Measurements from ENCODE around the gene MXD1.
"Not testable (repeated sequence)": the region's sequence is repeated elsewhere in the genome, so short reads cannot be mapped to it uniquely, and the experiment has no call there.

Gene MXD1

DNA sequence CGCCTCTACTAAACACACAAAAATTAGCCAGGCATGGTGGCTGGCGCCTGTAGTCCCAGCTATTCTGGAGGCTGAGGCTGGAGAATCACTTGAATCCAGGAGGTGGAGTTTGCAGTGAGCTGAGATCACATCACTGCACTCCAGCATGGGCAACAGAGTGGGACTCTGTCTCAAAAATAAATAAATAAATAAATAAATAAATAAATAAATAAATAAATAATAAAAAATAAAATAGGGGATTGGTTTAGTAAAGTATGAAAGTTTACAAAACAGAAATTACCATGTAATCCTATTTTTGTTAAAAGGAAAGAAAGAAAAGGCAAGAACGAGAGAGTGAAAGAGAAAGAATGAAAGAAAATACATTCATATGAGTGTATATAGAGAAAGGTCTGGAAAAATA is 35.8 kb downstream of the MXD1 start:
- in situ Hi-C loops (cut with MboI; ENCODE audit: low sequenced_read_pairs) = not testable (repeated sequence)

DNA sequence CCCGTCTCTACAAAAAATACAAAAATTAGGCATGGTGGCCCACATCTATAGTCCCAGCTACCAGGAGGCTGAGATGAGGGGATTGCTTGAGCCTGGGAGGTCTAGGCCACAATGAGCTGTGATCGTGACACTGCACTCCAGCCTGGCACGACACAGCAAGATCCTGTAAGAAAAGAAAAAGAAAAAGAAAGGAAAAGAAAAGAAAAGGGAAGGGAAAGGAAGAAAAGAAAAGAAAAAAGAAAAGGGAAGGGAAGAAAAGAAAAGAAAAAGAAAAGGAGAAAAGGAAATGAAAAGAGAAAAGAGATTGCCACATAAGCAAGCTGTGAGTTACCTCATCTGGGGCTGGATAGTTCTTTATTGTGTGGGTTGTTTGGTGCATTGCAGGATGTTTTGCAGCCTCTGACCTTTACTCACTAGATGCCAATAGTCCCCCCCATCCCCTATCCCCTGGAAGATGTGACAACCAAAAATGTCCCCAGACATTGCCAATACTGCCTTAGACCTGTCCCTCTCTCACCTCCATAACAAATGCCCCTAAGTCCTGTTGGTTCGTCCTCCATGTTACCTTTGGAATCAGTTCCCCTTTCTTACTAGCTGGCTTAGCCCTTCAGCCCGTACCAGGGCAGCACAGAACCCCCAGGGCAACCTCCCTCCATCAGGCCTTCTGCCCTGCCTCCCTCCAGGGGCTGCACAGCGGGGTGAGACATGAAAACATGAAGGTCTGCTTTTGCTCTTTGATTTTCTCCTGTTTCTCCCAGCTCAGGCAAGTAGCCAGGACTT is 37.6 kb downstream of the MXD1 start:
- in situ Hi-C loops (cut with MboI; ENCODE audit: low sequenced_read_pairs) = no loop called here

DNA sequence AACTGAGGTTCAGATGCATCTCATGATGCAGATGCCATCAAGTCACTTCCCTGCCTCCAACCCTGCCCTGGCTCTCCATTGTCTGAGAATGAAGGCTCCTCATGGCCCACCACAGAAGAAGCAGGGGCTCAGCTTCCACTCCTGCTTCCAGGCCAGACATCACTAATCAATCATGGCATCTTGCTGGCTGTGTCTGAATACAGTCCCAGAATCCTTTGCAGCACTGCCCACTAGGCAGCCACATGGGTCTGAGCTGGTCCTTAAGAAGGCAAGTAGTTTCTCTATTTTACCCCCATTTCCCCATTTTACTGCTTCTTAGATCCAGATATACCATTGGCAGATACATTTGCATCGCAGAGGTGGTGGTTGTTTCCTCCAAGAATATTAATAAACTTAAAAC is 39.2 kb downstream of the MXD1 start:
- in situ Hi-C loops (cut with MboI; ENCODE audit: low sequenced_read_pairs) = no loop called here

DNA sequence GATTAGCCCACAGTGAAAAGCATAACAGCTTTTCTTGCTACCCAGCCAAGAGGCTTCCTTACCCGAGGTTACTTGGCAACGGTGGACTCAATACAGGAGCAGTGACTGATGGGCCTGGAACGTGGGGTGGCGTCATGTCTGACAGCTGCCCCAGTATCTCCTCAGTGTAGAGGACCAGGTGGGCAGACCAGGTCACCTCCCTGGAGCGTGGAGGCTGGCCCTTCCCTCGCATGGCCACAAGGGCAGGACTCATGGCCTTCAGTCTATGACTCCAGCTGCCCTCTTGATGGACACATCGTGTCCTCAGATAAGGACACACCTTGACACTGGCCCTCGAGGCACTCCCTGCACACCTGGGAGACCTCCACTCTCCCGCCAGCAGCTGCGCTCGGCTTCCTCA is 40.1 kb downstream of the MXD1 start:
- in situ Hi-C loops (cut with MboI; ENCODE audit: low sequenced_read_pairs) = no loop called here

DNA sequence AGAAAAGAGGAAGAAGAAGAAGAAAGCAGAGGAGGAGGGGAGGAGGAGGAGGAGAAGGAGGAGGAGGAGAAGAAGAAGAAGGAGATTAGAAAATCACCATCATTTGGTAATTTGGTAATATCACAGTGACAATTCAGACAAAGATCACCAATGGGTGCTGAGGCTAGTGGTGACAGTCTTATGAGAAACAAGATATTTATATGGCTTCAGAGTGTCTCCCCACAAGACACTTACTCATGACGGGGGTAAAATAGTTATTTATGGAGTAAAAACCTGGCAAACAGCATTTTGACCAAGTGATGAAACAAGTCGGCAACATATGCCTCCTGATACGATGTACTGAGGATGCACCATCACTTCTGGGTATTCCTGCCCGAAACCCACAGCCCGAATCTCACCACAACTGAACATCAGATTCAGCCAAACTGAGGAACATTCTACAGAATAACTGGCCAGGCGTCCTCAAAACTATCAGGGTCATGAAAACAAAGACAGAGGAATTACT is 41.6 kb downstream of the MXD1 start:
- in situ Hi-C loops (cut with MboI; ENCODE audit: low sequenced_read_pairs) = no loop called here

DNA sequence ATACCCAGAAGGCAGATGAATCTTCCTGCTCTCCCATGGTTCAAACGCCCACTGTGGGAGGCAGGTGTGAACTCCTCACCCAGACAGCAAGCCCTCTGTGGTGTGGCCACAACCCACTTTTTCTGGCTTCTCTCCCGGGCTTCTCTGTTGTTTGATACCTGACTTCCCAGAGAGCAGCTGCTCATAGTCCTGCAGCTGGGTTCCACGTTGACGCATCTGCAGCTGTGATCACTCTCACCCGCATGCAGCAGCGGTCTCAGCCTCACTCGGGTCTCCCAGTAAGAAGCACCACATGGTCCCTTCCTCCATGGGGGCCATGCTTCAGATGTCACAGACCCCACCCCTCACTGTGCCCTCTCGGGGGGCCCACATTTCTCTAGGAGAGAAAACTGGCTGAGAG is 43.1 kb downstream of the MXD1 start:
- in situ Hi-C loops (cut with MboI; ENCODE audit: low sequenced_read_pairs) = no loop called here

GRCh38 chr2:69958480-69958879 is 43.6 kb downstream of the MXD1 start:
- in situ Hi-C loops (cut with MboI; ENCODE audit: low sequenced_read_pairs) = no loop called here

GRCh38 chr2:69959425-69959824 is 44.5 kb downstream of the MXD1 start:
- in situ Hi-C loops (cut with MboI; ENCODE audit: low sequenced_read_pairs) = no loop called here

DNA sequence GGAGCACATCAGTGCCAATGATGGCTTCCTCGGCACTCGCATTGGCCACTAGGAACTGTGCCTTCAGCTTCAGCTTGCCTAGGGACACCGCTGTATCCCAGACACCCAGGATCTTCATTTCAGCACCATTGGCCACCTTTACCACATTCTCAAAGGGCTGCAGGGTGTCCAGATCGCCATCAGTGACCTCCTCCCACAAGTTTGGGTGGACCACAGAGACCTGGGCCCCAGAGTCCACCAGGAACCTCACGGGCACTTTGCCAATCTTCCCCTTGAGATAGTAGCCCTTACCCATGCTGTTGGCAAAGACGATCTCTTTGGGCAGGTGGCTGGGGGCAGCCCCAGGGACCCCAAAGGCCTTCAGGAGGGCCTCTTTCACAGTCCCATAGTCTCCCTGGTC is 45.9 kb downstream of the MXD1 start:
- in situ Hi-C loops (cut with MboI; ENCODE audit: low sequenced_read_pairs) = no loop called here

GRCh38 chr2:69961496-69961895 is 46.6 kb downstream of the MXD1 start, which contains the start of gene ASPRV1:
Gene ASPRV1 (minus strand): TSS chr2:69961631. CDS start chr2:69961436, 195 bp downstream.
- in situ Hi-C loops (cut with MboI; ENCODE audit: low sequenced_read_pairs) = no loop called here

- in situ Hi-C loops (cut with MboI; ENCODE audit: low sequenced_read_pairs) = no loop called here
These were observed 48.2 kb downstream of the MXD1 start for GRCh38 chr2:69962986-69963730.

- in situ Hi-C loops (cut with MboI; ENCODE audit: low sequenced_read_pairs) = no loop called here
These were observed 49.5 kb downstream of the MXD1 start for GRCh38 chr2:69964353-69964841.

- in situ Hi-C loops (cut with MboI; ENCODE audit: low sequenced_read_pairs) = no loop called here
These were observed 51.0 kb downstream of the MXD1 start for GRCh38 chr2:69965756-69966445.

GRCh38 chr2:69966496-69966895 is 51.6 kb downstream of the MXD1 start:
- in situ Hi-C loops (cut with MboI; ENCODE audit: low sequenced_read_pairs) = no loop called here

- in situ Hi-C loops (cut with MboI; ENCODE audit: low sequenced_read_pairs) = no loop called here
These were observed 53.7 kb downstream of the MXD1 start for GRCh38 chr2:69968609-69969008.

DNA sequence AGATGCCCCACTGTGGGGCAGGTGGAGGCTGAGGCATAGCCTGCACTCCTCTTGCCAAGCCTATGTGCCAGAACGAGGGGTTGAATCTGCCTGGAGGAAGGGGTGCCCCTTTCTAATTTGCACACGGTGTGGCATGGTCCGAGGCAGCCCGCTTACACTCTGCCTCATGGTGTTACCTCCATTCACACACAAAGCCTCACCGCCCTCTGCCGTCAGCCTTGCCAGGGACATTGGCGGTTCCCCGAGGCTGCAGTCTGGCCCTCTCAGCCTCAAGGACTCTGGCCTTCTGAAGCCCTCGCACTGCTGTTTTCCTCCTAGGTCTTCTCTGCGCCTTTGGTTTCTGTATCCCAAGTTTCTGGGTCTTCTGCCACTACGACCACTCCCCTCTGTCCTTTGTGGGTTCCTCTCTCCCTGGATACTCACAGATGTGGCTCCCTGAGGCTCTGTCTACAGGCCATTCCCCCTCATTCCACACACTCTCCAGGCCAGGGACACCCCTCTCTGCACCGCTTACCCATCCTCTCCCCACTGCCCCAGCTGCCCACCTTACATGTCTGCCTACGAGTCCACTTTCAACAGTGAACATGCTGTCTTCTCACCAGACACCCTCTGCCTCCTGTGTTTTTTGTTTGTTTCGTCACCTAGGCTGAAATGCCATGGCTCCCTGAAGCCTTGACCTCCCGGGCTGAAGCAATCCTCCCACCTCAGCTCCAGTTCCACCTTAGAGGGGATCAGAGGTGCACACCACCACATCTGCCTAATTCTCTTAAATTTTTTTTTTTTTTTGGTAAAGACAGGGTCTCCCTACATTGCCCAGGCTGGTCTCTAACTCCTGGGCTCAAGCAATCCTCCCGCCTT is 54.4 kb downstream of the MXD1 start:
- in situ Hi-C loops (cut with MboI; ENCODE audit: low sequenced_read_pairs) = no loop called here

DNA sequence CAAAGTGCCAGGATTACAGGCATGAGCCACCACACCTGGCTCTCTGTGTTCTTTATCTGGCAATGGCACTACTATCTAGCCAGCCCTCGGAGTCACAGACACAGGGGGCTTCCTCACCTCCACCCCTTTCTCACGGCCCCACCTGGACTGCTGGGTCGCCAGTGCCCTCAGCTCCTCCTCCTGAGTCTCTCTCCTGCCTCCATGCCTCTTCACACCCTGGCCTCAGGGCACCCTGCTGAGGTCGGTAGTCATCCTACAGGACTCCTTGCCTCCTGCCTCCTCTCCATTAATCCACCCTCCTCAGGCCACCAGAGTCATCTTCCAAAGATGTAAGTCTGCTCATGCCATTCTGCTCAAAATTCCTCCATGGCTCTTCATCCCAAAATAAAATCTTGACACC is 55.1 kb downstream of the MXD1 start:
- in situ Hi-C loops (cut with MboI; ENCODE audit: low sequenced_read_pairs) = no loop called here

DNA sequence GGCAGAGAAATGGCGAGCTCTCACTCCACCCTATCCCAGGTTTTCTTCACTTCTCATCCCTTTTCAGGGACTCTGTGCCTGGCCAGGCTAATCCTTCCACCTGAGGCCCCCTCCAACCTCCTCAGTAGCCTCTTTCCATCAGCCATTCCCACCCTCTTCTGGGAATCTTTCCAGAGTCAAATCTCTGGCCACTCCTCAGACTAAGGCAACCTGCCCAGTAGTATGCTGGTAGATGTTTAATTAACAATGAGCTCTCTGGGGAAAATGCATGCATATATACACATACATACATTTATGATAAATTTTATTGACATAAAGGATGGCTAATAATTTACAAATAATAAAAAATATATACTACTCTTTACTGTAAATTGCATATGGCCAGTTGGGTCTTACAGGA is 57.9 kb downstream of the MXD1 start:
- in situ Hi-C loops (cut with MboI; ENCODE audit: low sequenced_read_pairs) = no loop called here

GRCh38 chr2:69973335-69973735 is 58.4 kb downstream of the MXD1 start:
- in situ Hi-C loops (cut with MboI; ENCODE audit: low sequenced_read_pairs) = no loop called here

DNA sequence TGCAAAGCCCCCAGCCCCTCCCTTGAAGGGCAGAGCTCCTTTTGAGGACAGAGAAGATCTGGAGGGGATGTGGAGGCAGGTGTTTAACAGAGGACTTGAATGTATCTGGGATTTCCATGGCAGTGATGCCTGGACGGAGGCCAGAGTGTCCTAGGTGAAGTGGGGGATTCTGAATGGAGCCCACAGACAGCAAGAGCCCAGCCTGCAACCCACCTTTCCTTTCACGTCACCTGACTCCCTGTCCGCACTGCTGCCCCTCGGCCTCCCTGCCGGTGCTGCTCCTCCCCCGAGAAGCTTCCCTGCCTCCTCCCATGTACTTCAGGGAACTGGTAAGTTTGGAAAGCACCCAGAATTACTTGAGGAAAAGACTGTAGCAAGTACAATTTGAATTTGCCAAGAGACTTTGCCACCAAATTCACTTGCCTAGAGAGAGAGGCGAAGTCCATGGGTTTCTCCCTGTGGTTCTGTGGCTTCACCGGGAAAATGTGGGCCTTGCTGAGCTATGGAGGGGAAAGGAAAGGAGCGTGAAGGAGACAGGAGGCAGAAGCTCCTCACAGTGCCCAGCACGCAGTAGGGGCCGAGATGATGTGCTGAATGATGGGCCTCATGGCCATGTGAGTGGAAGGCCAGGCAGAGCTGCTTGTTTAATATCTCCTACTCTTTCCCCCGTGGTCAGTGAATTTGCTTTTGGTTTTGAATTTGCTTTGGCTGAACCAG is 60.4 kb downstream of the MXD1 start:
- in situ Hi-C loops (cut with MboI; ENCODE audit: low sequenced_read_pairs) = no loop called here

Data from hTERT RPE-1 (cell line).